Cerebellar nuclear complex (tissue), 1 donor: ENCODE measurements around the gene WNT5A.
"Not testable (repeated sequence)": the region's sequence is repeated elsewhere in the genome, so short reads cannot be mapped to it uniquely, and the experiment has no call there.

Experiments used
- DNase-seq, 2 experiments: peaks; one replicate each; lab custom pipeline; 2025; lab: John Stamatoyannopoulos, UW

WNT5A gene

DNA sequence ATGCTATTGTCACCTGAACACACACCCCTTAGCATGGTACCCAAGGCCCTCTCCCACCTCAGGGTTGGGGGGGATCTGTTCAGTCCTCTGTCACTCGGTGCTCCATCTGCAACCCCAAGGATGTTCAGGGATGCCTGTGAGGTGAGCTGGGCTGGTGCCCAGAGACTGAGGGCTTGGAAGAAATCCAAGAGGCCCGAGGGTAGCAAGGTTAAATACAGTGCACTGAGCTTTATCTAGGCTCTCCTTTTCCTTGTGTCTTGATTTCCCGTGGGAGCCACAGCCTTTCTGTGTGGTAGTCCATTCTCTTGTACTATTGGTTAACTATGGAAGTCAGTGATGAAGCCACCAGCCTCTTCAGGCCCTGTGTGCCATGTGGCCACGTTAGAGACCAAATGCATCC lies 18.7 kb upstream of the WNT5A start:
- no peak for DNase-seq

DNA sequence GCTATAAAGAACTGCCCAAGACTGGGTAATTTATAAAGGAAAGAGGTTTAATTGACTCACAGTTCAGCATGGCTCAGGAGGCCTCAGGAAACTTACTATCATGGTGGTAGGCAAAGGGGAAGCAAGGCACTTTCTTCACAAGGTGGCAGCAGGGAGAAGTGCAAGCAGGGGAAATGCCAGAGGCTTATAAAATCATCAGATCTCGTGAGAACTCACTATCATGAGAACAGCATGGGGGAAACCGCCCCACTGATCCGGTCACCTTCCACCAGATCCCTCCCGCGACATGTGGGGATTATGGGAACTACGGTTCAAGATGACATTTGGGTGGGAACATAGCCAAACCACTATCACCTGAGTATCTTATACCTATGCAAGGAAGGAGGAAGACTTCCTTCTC lies 18.0 kb upstream of the WNT5A start:
- DNase-seq = not testable (repeated sequence)

DNA sequence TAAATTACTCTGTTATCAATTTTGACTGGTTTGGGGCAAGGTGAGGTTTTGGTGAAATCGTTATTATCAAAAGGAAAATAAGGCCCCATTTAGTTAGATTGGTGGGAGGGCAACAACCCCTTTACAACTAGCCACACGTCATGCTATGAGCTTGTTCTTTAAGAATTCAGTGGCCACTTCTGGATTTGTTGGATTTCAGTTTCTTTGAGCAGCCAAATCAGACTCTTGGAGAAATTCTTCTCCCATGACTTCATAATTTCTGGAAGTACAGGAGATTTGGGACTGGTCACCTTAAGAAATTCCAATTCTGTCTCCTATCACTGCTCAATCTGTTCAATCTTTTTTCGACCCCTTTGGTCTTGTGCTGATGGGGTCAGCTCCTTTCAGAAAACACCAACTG lies 14.8 kb upstream of the WNT5A start:
- no peak for DNase-seq

DNA sequence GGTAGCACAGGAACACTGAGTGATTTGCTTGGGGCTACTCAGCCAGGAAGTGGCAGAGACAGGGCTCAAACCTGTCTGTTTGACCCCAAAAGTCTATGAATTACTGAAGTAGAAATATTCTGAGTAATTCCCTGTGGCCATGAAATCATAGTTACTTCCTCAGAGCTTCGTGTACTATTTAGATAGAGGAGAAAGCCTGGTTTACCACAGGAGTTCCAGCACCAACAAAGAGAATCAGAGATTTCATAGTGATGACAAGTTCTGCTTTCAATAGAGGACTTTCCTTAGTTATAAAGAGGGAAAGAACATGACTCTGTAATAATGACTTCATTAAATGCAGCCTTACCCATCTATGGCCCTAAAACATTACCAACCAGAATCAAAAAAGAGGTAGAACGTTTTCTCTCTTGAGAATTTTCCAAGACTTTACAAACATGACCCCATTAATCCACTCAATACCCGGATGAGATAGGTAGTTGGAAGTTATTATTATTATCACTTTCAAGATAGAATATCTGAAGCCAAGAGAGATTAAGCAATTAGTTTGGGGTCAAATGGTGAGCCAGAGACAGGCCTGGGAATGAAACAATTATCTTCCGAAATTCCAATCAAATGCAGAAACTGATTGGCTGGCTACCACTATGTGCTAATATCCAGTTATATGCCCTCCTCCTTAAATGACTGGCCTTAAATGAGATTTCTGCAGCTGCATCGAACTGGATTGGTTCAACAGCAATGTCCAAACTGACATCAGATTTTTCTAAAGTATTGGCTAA lies 13.6 kb upstream of the WNT5A start:
- DNase-seq = no peak

DNA sequence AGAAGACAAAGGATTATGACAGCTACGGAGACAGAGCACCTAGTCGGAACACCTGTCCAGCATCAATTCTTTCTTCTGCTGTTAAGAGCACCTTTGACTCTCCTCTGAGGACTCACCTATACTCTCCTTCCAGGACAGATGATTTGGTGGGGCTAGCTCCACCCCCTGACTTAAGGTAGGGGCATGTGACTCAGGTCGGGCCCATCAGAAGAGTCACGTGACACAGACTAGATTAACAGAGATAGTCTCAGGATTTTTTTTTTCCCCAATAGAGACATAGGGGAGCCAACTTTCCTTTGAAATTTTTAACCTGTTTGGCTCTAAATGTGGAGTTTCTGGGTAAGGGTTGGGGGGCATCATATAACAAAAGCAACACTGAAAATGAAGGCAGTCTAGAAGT lies 11.4 kb upstream of the WNT5A start:
- no peak for DNase-seq

DNA sequence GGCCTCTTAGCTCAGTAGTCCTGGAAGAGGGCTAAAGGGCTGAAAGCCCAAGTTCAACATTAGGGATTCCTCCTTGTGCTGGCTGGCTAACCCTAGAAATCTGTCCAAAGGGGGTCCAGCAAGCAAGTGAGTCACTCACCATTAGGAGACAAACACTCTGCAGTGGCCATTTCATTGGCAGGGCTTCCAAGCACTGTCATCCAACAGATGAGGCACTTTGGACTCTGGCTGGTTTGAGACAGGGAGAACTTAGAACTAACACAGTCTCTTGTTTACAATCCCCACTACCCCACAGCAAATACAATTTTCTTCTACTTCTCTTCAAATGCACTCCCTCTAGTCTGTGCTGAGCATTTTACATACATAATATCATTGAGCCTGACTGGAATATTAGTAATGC lies 10.1 kb upstream of the WNT5A start:
- DNase-seq = no peak

DNA sequence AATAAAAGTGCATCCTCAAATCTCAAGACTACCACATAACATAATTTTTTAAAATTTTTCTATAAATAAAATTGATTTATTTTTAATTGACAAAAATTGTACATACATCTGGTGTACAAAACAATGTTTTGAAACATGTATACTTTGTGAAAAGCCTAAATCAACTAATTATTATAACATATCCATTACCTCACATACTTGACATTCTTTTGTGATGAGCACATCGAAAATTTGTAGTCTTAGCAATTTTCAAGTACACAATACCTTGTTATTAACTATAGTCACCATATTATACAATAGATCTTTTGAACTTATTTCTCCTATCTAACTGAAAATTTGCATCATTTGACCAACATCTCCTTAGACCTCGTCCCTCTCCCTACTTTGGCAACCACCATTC lies 7.9 kb upstream of the WNT5A start:
- DNase-seq = no peak

DNA sequence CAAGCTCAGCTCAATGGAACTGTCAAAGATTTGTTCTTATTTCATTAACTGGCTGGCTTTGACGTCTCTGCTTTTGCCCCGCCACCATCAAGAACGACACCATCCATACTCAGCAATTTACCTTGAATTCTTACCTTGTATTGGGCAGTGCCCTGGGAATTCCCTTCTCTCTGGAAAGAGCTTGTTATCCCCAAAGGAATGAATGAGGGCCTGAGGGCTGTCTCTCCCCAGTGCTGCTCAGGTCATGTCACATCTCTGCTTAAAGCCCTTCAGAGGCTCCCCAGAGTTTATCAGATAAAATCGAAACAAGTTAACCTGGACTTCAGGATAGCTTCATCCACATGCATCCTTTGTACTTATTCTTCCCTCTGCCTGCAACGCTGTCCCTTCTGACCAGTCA lies 5.9 kb upstream of the WNT5A start:
- no peak for DNase-seq

DNA sequence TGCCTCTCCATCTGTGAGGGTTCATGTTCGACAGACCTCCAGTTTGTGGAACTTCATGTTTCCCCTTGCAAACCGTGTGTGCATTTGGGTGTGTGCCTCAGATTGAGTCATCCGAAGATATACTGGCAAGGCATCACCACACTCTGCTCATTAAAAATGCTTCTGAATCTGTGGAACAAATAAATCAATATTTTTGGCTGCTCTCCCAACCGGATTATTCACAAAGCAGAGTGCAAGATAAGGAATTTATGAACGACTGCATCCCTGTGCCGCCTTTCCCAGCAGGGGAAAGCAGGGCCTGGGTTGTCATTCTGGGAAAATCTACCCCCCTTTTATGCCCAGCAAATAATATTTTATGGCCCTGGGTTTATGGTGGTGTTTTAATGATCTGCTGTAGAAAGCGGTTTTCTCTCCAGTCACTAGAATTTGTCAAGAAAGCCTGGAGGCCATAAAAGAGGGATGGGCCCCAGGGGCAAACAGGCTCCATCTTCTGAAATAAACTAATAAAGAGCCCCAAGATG lies 4.2 kb upstream of the WNT5A start:
- no peak for DNase-seq

DNA sequence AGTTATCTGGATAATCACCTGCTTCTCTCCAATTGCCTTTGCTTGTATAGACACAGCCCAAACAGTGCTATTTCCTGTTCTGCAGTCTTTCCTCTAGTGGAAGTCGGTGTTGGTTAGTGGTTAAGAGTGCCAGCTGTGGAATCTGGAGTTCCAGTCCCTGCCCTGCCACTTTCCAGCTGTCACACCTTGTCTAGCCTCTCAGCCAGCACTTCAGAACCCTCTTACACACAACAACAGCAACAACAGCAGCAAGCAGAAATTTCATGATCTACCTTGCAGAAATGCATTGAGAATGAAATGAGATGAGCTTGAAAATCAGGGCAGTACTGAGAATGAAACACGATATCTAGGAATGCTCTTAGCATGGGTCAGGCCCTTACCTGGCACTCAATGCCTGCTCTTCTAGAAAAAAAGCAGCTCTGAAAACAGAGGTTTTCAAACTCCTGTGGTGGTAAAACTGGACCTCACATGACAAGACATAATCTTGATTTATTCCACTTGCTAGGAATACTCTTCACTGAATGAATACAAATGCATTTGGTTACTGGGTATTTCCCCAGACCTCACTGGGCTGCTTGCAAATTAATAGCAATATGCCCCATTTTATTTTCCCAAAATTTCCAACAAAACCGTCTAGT lies 3.3 kb upstream of the WNT5A start:
- no peak for DNase-seq

DNA sequence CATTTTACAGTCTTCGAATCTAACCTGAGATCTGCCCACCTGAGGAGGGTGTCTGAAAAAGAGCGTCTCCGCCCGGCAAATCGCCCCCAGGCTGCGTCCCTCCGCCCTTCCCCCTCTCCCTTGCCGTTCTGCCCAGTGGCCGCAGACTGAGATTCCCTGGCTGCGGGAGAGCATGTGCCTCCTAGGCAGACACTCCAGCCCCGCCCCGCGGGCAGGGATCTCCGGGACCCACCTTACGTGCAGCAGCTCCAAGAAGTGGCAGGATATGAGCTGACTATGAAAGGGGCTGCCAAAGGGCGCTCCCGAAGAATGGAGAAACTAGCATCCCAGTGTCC lies 2.7 kb upstream of the WNT5A start:
- no peak for DNase-seq

DNA sequence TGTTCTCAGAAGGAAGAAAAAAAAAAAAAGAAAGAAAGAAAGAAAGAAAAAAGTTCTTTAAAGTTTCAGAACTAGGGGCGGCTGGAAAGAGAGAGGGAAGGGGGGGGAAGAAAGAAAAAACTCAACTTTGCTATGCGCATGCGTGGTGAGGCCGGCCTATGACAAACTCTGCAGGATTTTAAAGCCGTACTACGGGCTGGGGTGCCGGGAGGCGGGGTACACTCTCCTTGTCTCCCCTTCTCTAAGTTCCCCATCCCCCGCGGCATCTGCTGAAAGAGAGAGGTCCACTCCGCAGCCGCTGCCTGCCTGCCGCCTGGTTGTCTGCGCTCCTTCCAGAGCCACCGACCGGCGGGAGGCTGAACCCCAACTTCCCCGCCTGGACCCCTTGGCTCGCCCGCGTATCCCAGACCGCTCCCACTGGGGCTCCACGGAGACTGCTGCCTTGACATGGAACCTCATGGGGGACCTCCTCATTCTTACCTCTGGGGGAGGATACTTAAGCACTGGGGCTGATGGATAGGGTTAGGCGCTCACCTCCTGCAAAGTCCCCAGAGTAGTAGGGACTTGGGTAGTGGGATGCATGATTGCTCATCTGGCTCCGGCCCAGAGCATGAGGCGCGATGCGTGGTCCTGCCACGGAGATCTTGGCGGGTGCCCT lies 1.4 kb upstream of the WNT5A start:
- DNase-seq = no peak

DNA sequence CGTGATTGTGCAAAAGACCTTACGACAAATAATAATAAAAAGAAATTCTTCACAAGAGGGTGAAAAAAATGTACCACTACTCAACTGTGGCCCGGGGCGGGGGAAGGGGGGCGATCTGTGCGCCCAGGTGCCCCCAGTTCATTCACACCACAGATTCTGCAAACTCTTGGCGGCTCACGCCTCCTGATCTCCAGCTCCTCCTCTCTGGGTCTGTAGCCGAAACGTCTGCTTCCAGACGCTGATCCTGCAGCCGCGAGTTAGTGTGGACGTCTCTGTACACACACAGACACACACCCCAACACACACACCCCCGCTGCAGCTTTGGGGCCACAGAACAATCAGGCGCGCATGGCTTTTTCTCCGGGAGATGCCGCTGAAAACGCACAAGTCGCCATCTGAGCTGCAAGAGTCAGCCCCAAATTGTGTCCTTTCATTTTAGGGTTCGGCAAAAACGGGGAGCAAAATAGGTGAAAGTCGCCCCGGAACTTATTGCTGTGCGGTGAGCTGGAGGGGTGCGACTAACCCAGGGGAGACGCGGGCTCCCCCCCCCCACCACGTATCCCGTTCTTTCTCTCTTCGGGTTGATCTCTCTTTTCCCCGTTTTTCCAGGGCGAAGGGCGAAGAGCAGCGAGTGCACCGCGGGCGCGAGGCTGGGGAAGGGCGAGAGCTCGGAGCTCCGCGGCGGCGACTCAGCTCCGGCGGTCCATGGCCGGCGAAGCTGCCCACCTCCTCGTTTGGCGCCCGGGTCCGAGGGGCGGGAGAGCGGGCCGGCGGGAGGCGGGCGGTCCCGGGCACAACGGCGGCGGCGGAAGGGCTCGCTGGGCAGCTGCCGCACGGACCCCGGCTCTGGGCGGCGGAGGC lies 505 bp upstream of the WNT5A start:
- DNase-seq = no peak

DNA sequence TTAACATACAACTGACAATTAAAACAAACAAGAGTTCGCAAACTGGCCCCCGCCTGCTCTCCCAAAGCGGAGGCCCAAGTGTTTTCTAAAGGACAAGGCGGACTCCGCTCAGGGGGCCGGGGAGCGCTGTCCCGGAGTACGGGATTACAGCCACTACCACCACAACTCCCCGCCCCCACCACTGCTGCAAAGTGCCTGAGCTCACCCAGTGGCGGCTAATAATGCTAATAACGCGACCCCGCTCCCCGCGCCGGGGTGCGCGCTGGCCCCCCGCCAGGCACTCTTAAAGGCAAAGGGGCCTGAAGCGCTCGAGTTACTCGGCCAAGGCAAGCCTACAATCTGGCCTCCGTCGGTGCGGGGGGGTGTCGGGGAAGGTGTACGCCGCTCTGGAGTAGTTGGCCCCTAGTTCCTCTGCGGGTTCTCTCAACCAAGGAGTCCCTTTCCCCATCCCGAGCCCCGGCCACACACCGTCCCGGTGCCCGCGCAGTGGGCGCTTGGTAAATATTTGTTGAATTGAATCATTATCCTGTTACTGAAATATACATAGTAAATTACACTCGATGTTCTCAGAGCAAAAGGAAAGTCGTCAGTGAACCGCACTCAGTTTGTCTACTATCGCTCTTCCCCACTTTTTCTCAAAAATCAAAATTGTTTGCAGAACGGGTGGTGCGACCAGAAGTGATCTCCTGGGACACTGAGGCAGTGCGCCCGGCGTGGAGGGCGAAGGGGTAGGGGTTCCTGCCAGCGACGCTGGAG lies 827 bp downstream of the WNT5A start:
- DNase-seq = no peak

DNA sequence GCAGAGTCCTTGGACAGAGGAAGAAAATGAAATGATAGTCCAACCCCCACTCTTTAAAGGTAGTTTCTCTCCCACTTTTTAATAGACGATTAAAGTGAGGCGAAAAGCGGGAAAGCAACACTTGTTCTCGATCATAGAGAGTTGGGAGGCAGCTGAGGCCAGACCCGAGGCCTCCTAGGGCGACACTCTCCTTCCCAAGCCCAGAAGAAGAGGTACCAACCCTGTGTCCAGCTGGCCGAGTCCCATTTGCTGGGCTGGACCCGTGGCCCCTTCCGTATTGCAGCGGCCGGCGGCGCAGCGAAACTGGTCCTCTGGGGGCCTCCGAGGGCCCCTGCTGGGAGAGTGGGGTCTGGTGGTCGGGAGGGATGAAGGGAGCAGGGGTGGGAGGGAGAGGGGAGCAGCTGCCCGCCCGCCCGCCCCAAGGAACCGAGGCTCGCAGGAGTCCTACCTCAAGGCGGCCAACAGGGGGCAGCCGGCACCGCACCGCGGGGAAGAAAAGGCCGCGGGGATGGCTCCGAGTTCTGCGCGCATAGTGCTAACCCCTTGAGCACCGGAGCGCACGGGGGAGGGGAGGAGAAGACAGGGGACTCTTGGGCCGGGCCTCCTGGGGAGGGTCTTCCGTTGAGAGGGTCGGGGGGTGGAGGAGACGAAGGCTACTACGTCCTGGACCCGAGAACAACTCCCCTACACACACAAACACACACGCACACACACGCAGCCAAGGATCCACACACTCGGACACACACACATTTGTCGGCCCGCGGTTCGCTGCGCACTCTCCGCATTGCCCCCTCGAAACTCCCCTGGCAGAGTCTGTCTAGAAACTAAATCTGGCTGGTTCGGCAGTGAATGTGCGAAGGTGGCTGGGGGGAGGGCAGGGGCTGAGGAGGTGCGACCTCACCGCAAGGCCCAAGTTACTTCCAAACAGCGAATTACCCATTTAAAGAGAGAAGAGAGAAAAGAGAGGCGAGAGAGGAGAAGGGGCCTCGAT lies 2.0 kb downstream of the WNT5A start:
- peak in 1 of 2 experiments; percentile 15 for DNase-seq

DNA sequence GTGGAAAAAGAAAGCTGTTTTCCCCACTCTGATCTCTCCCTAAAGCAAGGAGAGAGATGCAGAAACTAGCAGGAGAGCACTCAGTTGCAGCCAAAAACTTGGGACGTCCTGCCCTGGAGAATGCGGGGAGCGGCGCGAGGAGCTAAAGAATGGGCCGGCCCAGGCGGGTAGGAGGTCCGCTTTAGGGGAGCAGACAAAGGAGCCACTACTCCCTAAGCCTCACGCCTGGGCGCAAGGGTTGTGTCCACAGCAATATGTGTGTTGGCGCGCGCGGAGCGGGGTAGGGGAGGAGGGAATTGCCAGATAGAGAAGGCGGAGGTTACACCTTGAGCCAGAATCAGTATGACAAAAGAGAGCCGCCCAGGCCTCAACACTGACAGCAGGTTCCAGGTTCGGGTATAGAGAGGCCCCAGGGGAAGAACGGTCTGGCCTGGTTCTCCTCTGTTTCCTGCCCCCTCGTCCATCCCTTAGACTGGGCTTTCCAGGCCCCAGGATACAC lies 2.9 kb downstream of the WNT5A start:
- no peak for DNase-seq

DNA sequence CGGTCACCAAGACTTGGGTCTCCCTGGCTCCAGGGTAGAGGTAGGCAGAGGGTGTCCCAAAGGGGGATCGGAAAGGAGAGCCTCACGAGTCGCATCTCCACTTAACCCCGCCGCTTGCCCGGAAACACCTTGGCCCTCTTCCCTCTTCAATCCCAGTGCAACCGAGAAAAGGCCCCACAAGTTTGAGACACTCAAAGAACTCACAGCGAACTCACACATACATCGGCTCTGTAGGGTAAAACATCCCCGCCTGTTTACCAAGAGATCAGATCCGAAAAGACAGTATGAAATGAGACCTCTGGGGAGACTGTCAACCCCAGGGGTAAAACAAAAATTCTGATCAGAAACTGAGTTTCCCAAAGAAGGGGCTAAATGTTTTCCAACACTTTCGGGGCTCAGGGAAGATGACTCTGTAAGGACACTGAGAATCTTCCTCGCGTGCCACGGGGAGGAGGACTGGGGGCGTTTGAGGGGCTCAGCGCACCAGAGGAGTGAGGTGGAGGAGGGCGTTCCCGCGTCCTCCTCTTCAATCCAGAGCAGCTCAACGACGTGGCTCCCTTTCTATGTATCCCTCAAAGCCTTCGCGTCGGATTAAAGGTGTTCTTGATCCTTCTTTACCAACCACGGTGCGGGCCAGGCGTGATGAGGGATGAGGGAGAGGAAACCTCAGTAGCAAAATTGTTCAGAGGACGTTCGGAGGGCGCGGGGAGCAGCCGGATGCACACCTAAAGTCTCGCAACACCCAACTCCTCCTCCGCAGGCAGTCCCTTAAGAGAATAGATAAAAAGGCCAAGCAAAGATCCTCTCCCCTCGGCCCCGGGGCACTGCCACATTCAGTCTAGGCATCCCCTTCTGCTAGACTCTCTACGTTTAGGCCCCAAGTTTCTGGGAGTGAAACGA lies 3.7 kb downstream of the WNT5A start:
- no peak for DNase-seq

DNA sequence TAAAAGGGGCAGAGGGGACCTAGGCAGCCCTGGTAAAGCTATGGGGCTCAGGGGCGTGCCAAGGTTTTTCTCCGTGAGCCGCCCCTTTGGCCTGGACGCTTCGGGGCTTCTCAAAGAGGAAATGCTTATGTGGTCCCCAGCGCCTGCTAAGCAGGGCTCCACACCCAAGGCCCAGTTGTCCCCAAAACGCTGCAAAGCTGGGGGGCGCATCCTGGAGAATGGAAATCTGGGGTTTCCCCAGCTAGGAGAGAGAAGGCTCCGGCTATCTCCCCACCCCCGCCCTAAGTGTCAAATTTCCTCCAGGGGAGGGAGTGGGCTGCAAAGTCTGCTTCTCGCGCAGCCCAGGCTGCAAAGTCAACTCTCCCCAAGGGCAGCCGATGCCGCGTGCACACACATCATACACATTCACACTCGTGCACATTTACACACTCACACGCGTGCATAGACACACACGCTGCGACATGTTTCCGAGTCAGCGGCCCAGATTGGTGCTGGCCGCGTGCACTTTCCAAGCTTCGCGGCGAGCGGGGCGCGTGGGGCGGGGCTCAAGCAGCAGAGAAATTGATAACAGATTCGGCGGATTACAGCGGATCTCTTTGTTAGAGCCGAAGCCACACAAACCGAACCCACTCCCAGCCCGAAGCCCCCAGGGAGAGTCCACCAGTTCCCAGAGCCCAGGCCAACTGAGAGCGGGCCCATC lies 4.5 kb downstream of the WNT5A start:
- no peak for DNase-seq
